Astrocyte (in vitro differentiated cells and primary cell): Measurements from ENCODE around the gene REG3G. TPM values are rescaled to one million over a fixed set of nuclear protein-coding genes. Genes with fewer than 3 reads are reported as not detected.
"Not testable (repeated sequence)": the region's sequence is repeated elsewhere in the genome, so short reads cannot be mapped to it uniquely, and the experiment has no call there.

Experiments used
- DNase-seq: peaks from one replicate; pipeline ENCODE4 v3.0.0-alpha.2; 2010; ENCODE audit warnings: low read depth
- FAIRE-seq: peaks from 2 replicates; lab custom pipeline; 2011; peaks lifted over from hg19 to GRCh38; lab: Jason Lieb, UNC
- H2AFZ ChIP-seq: 2 replicates; pipeline ENCODE4 v1.6.0; 2012; ENCODE audit warnings: low read depth, low read length, inconsistent platforms
- H3K27ac ChIP-seq: 2 replicates; pipeline ENCODE4 v1.5.1; 2011; ENCODE audit warnings: low read depth, low read length, inconsistent platforms
- H3K27me3 ChIP-seq: 2 replicates; pipeline ENCODE4 v1.6.0; 2011; ENCODE audit warnings: low read length, inconsistent platforms; ENCODE audit not compliant: insufficient read depth
- H3K36me3 ChIP-seq: 2 replicates; pipeline ENCODE4 v1.5.1; 2011; ENCODE audit warnings: low read length, inconsistent platforms; ENCODE audit not compliant: insufficient read depth
- H3K4me1 ChIP-seq: 2 replicates; pipeline ENCODE4 v1.5.1; 2011; ENCODE audit warnings: low read length, inconsistent platforms; ENCODE audit not compliant: insufficient read depth
- H3K4me2 ChIP-seq: 2 replicates; pipeline ENCODE4 v1.6.0; 2012; ENCODE audit warnings: low read length, inconsistent platforms
- H3K4me3 ChIP-seq: 2 replicates; pipeline ENCODE4 v1.5.1; 2011; ENCODE audit warnings: low read depth, mild to moderate bottlenecking, low read length, inconsistent platforms; ENCODE audit not compliant: insufficient read depth
- H3K79me2 ChIP-seq: 2 replicates; pipeline ENCODE4 v1.6.0; 2012; ENCODE audit warnings: mild to moderate bottlenecking, low read length, inconsistent platforms; ENCODE audit not compliant: insufficient read depth
- H3K9ac ChIP-seq: 2 replicates; pipeline ENCODE4 v1.6.0; 2012; ENCODE audit warnings: mild to moderate bottlenecking, low read length, inconsistent platforms
- H3K9me3 ChIP-seq: 2 replicates; pipeline ENCODE4 v1.5.1; 2012; ENCODE audit warnings: low read depth, mild to moderate bottlenecking, low read length, inconsistent platforms; ENCODE audit not compliant: insufficient read depth
- H4K20me1 ChIP-seq: 2 replicates; pipeline ENCODE4 v1.6.0; 2012; ENCODE audit warnings: low read length, inconsistent platforms; ENCODE audit not compliant: insufficient read depth
- H3K27ac Mint-ChIP-seq: one replicate; pipeline ENCODE4 v1.8.0; 2021; ENCODE audit warnings: mild to moderate bottlenecking, mixed read lengths; ENCODE audit not compliant: unreplicated experiment
- H3K27me3 Mint-ChIP-seq: one replicate; pipeline ENCODE4 v1.8.0; 2021; ENCODE audit warnings: low read depth, mixed read lengths; ENCODE audit not compliant: unreplicated experiment
- H3K36me3 Mint-ChIP-seq: one replicate; pipeline ENCODE4 v1.8.0; 2021; ENCODE audit warnings: low read depth, mixed read lengths; ENCODE audit not compliant: unreplicated experiment
- H3K4me1 Mint-ChIP-seq: one replicate; pipeline ENCODE4 v1.8.0; 2021; ENCODE audit warnings: low read depth, mixed read lengths; ENCODE audit not compliant: unreplicated experiment
- H3K4me3 Mint-ChIP-seq: one replicate; pipeline ENCODE4 v1.8.0; 2021; ENCODE audit warnings: mild to moderate bottlenecking, moderate library complexity, mixed read lengths; ENCODE audit not compliant: unreplicated experiment
- H3K9me3 Mint-ChIP-seq: one replicate; pipeline ENCODE4 v1.8.0; 2021; ENCODE audit warnings: mild to moderate bottlenecking, mixed read lengths; ENCODE audit not compliant: unreplicated experiment
- EZH2 ChIP-seq: IDR thresholded peaks from 2 replicates; pipeline ENCODE4 v1.6.1; 2012; ENCODE audit warnings: mild to moderate bottlenecking, low read length, inconsistent platforms; ENCODE audit not compliant: insufficient read depth
- total RNA-seq: library from RNA; stranded (reverse); gene quantifications from 2 replicates; pipeline ENCODE4 v1.2.1, GENCODE V29; 2021
- TF ChIP-seq, protein P1 (sequence below): IDR thresholded peaks from 2 replicates; pipeline ENCODE4 v1.5.1; 2011; ENCODE audit warnings: low read depth, mild to moderate bottlenecking, inconsistent platforms, low read length, moderate library complexity; ENCODE audit not compliant: insufficient read depth

Gene REG3G
- total RNA-seq, 1 donor from 2014 or later: not detected

DNA sequence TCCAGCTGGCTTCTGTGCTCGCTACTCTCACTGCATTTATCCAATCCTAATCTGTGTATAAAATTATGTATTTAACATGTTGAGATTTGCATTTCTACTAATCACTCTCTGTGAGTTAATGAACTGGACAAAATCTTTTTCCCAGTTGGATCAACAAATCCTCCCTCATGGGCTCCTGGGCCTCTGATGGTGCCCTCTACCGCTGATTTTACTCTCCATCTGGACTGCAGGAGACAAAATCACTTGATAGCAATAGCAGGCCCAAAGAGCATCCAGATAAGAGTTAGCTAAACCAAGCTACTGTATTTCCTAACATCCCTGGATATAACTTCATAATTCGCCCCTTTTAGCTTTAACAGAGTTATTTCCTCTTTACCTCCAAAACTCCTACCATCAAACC is 14.4 kb downstream of the REG3G start:
- no peak for DNase-seq
- H3K9ac ChIP-seq: no peak overlapping the region
- H3K79me2 ChIP-seq: no peaks in the 10 kb centered on the region
- H3K4me1 ChIP-seq: no peaks in the 10 kb centered on the region
- no peaks in the 10 kb centered on the region for H3K36me3 ChIP-seq
- H4K20me1 ChIP-seq: no peaks in the 10 kb centered on the region
- H3K4me1 Mint-ChIP-seq: no peaks in the 10 kb centered on the region
- H3K4me3 ChIP-seq: no peak overlapping the region
- no peak overlapping the region for H2AFZ ChIP-seq
- no peak overlapping the region for H3K4me2 ChIP-seq
- no peaks in the 10 kb centered on the region for H3K27me3 ChIP-seq
- no peaks in the 10 kb centered on the region for H3K9me3 ChIP-seq
- no peaks in the 10 kb centered on the region for H3K9me3 Mint-ChIP-seq
- no peak overlapping the region for H3K27ac Mint-ChIP-seq
- H3K27ac ChIP-seq: no peak overlapping the region
- no peaks in the 10 kb centered on the region for H3K27me3 Mint-ChIP-seq
- FAIRE-seq: no peak
- no peak for TF ChIP-seq EZH2
- TF ChIP-seq, protein P1, sequence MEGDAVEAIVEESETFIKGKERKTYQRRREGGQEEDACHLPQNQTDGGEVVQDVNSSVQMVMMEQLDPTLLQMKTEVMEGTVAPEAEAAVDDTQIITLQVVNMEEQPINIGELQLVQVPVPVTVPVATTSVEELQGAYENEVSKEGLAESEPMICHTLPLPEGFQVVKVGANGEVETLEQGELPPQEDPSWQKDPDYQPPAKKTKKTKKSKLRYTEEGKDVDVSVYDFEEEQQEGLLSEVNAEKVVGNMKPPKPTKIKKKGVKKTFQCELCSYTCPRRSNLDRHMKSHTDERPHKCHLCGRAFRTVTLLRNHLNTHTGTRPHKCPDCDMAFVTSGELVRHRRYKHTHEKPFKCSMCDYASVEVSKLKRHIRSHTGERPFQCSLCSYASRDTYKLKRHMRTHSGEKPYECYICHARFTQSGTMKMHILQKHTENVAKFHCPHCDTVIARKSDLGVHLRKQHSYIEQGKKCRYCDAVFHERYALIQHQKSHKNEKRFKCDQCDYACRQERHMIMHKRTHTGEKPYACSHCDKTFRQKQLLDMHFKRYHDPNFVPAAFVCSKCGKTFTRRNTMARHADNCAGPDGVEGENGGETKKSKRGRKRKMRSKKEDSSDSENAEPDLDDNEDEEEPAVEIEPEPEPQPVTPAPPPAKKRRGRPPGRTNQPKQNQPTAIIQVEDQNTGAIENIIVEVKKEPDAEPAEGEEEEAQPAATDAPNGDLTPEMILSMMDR: no peak
- H3K4me3 Mint-ChIP-seq: no peak overlapping the region
- H3K36me3 Mint-ChIP-seq: no peaks in the 10 kb centered on the region

DNA sequence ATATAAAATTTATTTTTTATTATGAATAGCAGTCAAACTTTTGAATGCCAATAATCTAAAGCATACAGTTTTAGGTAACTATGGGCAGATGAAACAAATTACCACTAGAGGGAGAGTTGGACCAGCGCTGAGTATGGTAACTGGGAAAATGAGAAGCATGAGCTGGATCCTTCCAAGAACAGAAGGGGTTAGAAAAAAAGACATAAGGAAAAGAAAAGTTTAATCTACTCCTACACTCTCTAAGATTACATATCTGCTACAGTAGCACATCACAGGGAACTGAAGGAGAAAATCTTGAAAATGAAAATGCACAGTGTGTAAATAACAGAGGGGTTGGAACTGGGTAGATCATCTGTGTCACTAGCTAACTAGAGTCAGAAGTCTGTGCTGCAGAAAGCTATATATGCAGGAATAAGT is 15.5 kb downstream of the REG3G start:
- Histone ChIP-seq H3K9ac (no peak overlapping the region), H3K9me3 (no peaks in the 10 kb centered on the region), H3K36me3 (no peaks in the 10 kb centered on the region), H3K4me1 (no peaks in the 10 kb centered on the region), H4K20me1 (no peaks in the 10 kb centered on the region), H2AFZ (no peak overlapping the region), H3K27me3 (no peaks in the 10 kb centered on the region), H3K4me3 (no peak overlapping the region), H3K27ac (no peak overlapping the region), H3K79me2 (no peaks in the 10 kb centered on the region), H3K4me2 (no peak overlapping the region)
- Mint-ChIP-seq H3K27me3 (no peaks in the 10 kb centered on the region), H3K36me3 (no peaks in the 10 kb centered on the region), H3K4me1 (no peaks in the 10 kb centered on the region), H3K9me3 (no peaks in the 10 kb centered on the region), H3K4me3 (no peak overlapping the region), H3K27ac (no peak overlapping the region)
- no peak for DNase-seq
- TF ChIP-seq, protein P1: peak; percentile 28
- no peak for TF ChIP-seq EZH2
- no peak for FAIRE-seq

GRCh38 chr2:79053486-79053885 is 28.0 kb downstream of the REG3G start:
- H3K27me3 ChIP-seq, H4K20me1 ChIP-seq, H3K36me3 ChIP-seq, H3K9ac ChIP-seq, H3K4me1 ChIP-seq, H3K27ac Mint-ChIP-seq, H3K79me2 ChIP-seq, H3K9me3 Mint-ChIP-seq, H2AFZ ChIP-seq, H3K4me1 Mint-ChIP-seq, H3K36me3 Mint-ChIP-seq, H3K27me3 Mint-ChIP-seq, H3K27ac ChIP-seq, DNase-seq, H3K4me2 ChIP-seq, H3K9me3 ChIP-seq, H3K4me3 Mint-ChIP-seq, H3K4me3 ChIP-seq, FAIRE-seq: not testable (repeated sequence)

GRCh38 chr2:79054769-79055168 is 29.3 kb downstream of the REG3G start:
- not testable (repeated sequence) for H3K4me1 Mint-ChIP-seq, H3K4me3 ChIP-seq, H3K4me2 ChIP-seq, H3K36me3 Mint-ChIP-seq, H3K27me3 Mint-ChIP-seq, H4K20me1 ChIP-seq, H3K27ac Mint-ChIP-seq, H3K4me3 Mint-ChIP-seq, H3K9me3 Mint-ChIP-seq, H3K9me3 ChIP-seq, H3K9ac ChIP-seq, H3K4me1 ChIP-seq, H3K27ac ChIP-seq, H3K79me2 ChIP-seq, H3K27me3 ChIP-seq, FAIRE-seq, H3K36me3 ChIP-seq, H2AFZ ChIP-seq, DNase-seq
